HL-60 (cell line): ENCODE data around the gene SCN1B.

Experiments used
- DNase-seq, 2 experiments: peaks; one replicate each; pipeline ENCODE4 v3.0.0-alpha.2; 2010 to 2020; ENCODE audit warnings: low read depth in 1 of 2, low spot score in 1 of 2
- H3K27ac ChIP-seq: fragments of 250-450 bp; sonication (Bioruptor Pico); replicated peaks from 2 replicates; pipeline ENCODE4 v1.5.1; 2020; ENCODE audit warnings: mild to moderate bottlenecking, moderate library complexity
- H3K27me3 ChIP-seq: fragments of 250-450 bp; sonication (Bioruptor Pico); 2 replicates; pipeline ENCODE4 v1.5.1; 2021; ENCODE audit warnings: mild to moderate bottlenecking, moderate library complexity; ENCODE audit not compliant: insufficient read depth, poor library complexity, severe bottlenecking
- H3K4me3 ChIP-seq: replicated peaks from 2 replicates; pipeline ENCODE4 v1.5.1; 2011; ENCODE audit warnings: mild to moderate bottlenecking, control low read depth, low read length; ENCODE audit not compliant: insufficient read depth
- GABPA ChIP-seq: IDR thresholded peaks from 2 replicates; pipeline ENCODE4 v1.6.1; 2012; ENCODE audit warnings: low read depth
- POLR2AphosphoS5 ChIP-seq: IDR thresholded peaks from 2 replicates; pipeline ENCODE4 v1.6.1; 2012; ENCODE audit warnings: low read depth
- REST ChIP-seq: IDR thresholded peaks from 2 replicates; pipeline ENCODE4 v1.6.1; 2012; ENCODE audit warnings: low read depth; ENCODE audit not compliant: insufficient replicate concordance
- SPI1 ChIP-seq: IDR thresholded peaks from 2 replicates; pipeline ENCODE4 v1.6.1; 2012; ENCODE audit warnings: low read depth, mild to moderate bottlenecking, borderline replicate concordance
- TF ChIP-seq, protein P1 (sequence below): IDR thresholded peaks from one replicate; pipeline ENCODE4 v1.5.1; 2011; ENCODE audit warnings: low read length, control low read depth, inconsistent platforms; ENCODE audit not compliant: insufficient read depth

Gene SCN1B

DNA sequence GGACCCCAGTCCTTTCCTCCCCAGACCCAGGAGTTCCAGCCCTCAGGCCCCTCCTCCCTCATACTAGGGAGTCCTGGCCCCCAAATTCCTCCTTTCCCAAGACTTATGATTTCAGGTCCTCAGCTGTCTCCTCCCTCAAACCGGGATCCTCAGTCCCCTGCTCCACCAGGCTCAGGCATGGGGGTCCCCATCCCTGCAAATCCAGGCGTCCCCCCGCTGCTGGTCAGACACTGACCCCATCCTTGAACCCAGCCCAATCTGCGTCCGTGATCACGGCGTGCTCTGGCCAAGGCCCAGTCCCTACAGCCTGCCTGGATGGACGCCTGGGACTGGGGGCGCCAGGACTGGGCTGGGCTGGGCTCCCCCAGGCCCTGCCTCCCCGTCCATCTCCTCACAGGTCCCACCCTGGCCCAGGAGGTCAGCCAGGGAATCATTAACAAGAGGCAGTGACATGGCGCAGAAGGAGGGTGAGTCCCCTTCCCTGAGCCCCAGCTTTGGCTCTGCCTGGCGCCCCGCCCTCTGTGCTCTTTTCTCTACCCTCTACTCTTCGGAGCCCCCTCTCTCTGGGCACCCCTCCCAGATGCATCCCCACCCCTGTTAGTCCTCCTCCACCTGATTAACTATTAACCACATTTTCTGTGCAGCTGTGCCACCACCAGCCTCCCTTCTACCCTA is 11.9 kb downstream of the SCN1B start:
- Histone ChIP-seq H3K27ac (no peak overlapping the region), H3K27me3 (peaks cover 22% of the 10 kb centered on the region), H3K4me3 (no peak overlapping the region)
- TF ChIP-seq, protein P1, sequence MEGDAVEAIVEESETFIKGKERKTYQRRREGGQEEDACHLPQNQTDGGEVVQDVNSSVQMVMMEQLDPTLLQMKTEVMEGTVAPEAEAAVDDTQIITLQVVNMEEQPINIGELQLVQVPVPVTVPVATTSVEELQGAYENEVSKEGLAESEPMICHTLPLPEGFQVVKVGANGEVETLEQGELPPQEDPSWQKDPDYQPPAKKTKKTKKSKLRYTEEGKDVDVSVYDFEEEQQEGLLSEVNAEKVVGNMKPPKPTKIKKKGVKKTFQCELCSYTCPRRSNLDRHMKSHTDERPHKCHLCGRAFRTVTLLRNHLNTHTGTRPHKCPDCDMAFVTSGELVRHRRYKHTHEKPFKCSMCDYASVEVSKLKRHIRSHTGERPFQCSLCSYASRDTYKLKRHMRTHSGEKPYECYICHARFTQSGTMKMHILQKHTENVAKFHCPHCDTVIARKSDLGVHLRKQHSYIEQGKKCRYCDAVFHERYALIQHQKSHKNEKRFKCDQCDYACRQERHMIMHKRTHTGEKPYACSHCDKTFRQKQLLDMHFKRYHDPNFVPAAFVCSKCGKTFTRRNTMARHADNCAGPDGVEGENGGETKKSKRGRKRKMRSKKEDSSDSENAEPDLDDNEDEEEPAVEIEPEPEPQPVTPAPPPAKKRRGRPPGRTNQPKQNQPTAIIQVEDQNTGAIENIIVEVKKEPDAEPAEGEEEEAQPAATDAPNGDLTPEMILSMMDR: no peak
- no peak for TF ChIP-seq POLR2AphosphoS5
- no peak for TF ChIP-seq REST
- TF ChIP-seq GABPA: no peak
- no peak for TF ChIP-seq SPI1
- DNase-seq: no peak

- no peak overlapping the region for H3K27ac ChIP-seq
- H3K4me3 ChIP-seq: no peak overlapping the region
- DNase-seq: no peak
- peaks cover 22% of the 10 kb centered on the region for H3K27me3 ChIP-seq
- TF ChIP-seq REST (no peak), SPI1 (no peak), GABPA (no peak), POLR2AphosphoS5 (no peak)
- TF ChIP-seq, protein P1: no peak
Observed at GRCh38 chr19:35042954-35043604, 12.8 kb downstream of the SCN1B start.

- no peak overlapping the region for H3K4me3 ChIP-seq
- no peak for DNase-seq
- TF ChIP-seq REST: no peak
- no peak for TF ChIP-seq POLR2AphosphoS5
- TF ChIP-seq SPI1: no peak
- TF ChIP-seq, protein P1: no peak
- TF ChIP-seq GABPA: no peak
- peaks cover 19% of the 10 kb centered on the region for H3K27me3 ChIP-seq
- no peak overlapping the region for H3K27ac ChIP-seq
Observed at GRCh38 chr19:35043906-35044305, 13.6 kb downstream of the SCN1B start.
